ENCODE results near the gene TUBB.
"Not testable (repeated sequence)": the region's sequence is repeated elsewhere in the genome, so short reads cannot be mapped to it uniquely, and the experiment has no call there.

TUBB gene

GRCh38 chr6:30717129-30717844 is 2.9 kb upstream of the TUBB start, which contains the start of gene MDC1:
Gene MDC1 (minus strand): TSS chr6:30717281. CDS start chr6:30715175, 2,106 bp downstream.
- DNase-seq (ENCODE audit: extremely low spot score, insufficient read length, low read depth) (peak; percentile 83), FAIRE-seq (peak; percentile 98)

GRCh38 chr6:30717845-30718720 is 2.1 kb upstream of the TUBB start:
- DNase-seq (ENCODE audit: extremely low spot score, insufficient read length, low read depth); FAIRE-seq: not testable (repeated sequence)

- FAIRE-seq (no peak), DNase-seq (ENCODE audit: extremely low spot score, insufficient read length, low read depth) (no peak)
These were observed 796 bp upstream of the TUBB start for GRCh38 chr6:30719356-30719755.

- DNase-seq (ENCODE audit: extremely low spot score, insufficient read length, low read depth), result no peak
- no peak for FAIRE-seq
These were observed 616 bp downstream of the TUBB start for GRCh38 chr6:30720738-30721197.

DNA sequence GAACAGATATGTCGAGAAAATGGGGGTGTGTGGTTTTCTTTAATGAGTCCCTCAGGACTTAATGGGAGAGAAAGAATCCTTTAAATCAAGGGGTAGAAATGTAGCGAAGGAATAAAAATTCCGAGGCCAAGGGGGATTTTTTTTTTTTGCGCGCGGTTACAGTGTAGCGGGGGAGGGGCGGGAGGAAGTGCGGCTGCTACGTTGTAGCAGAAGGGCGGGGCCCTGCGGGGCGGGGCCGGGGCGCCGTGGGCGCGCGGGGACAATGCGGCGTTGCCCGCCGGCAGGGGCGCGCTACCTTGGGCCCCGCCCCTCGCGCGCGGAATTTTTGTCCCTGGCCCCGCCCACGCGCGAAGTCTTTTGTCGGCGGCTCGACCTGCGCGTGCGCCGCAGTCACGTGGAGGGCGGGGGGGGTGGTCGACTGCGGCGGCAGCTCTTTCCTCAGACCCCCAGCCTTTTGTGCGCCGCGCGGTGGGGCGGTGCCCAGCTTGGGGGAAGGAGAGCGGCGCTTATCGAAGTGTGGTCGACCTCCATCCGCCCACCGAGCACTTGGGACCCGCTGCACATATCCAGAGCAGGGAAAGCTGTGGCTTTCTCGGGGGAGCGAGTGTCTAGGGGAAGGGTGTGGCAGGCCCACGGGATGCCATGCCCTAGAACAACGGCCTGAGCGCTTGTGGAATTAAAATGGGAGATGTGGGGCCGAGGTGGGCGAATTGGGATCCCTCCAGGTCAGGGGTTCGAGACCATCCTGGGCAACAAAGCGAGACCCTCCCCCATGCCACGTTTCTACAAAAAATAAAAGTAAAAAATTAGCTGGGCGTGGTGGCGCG is 1.3 kb downstream of the TUBB start:
- FAIRE-seq (peak; percentile 71), DNase-seq (ENCODE audit: extremely low spot score, insufficient read length, low read depth) (peak; percentile 67)

- DNase-seq (ENCODE audit: extremely low spot score, insufficient read length, low read depth); FAIRE-seq: not testable (repeated sequence)
These were observed 1.8 kb downstream of the TUBB start for GRCh38 chr6:30722025-30722279.

DNA sequence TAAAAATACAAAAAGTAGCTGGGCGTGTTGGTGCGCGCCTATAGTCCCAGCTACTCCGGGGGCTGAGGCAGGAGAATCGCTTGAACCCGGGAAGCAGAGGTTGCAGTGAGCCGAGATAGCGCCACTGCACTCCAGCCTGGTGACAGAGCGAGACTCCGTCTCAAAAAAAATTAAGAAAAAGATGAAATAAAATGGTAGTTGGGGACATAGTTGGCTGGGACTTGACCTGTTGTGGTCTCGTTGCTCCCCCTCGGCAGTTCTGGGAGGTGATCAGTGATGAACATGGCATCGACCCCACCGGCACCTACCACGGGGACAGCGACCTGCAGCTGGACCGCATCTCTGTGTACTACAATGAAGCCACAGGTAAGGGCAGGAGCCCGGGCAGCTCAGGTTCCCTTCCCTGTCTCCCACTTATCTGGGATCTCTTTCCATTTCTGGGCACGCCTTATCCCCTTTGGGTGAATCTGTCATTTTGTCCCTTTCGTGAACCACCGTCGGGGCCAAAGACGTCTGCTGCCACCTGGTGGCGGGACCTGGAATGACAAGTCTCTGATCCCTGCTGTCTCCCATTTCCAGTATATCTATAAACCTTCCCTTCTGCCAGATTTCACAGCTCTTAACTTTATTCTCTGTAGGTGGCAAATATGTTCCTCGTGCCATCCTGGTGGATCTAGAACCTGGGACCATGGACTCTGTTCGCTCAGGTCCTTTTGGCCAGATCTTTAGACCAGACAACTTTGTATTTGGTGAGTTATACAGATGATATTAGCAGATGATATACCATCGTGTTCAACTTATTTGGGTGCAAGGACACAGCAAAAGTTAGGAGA is 2.3 kb downstream of the TUBB start:
- DNase-seq (ENCODE audit: extremely low spot score, insufficient read length, low read depth), result no peak
- FAIRE-seq, result peak; percentile 80

GRCh38 chr6:30723159-30723842 is 3.1 kb downstream of the TUBB start:
- DNase-seq (ENCODE audit: extremely low spot score, insufficient read length, low read depth); FAIRE-seq: not testable (repeated sequence)

- not testable (repeated sequence) for FAIRE-seq; DNase-seq (ENCODE audit: extremely low spot score, insufficient read length, low read depth)
These were observed 3.9 kb downstream of the TUBB start for GRCh38 chr6:30723843-30724741.

GRCh38 chr6:30724906-30725667 is 4.9 kb downstream of the TUBB start:
- no peak for FAIRE-seq
- no peak for DNase-seq (ENCODE audit: extremely low spot score, insufficient read length, low read depth)

DNA sequence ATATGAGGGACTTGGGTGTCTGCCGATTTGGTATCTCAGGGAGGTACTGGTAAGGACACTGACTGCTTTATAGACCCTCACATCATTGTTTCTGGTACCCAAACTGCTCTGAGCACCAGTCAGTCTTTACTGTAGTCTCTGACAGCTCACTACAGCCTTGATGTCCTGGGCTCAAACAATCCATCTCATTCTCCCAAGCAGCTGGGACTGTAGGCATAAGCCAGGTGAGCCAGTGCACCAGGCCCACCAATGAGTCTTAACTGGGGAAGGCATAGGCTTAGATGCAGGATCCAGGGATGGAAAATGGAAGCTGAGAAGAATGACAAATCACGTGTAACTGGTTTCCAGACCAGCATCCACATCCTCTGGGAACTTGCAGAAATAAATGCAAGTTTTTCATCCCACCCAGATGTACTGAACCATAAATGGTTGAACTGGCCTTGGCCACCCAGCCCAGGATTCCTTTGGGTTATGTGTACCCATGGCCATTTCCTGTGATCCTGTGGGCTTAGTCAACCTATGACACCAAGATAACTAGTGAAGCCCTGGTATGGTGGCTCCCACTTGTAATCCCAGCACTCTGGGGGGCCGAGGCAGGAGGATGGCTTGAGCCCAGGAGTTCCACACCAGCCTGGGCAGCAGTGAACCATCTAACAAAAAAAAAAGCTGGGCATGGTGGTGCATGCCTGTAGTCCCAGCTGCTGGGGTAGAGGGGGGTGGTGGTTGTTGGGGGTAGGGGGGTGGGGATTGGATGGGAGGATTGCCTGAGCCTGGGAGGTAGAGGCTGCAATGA is 5.8 kb downstream of the TUBB start:
- DNase-seq (ENCODE audit: extremely low spot score, insufficient read length, low read depth) (no peak), FAIRE-seq (no peak)

- FAIRE-seq, result no peak
- no peak for DNase-seq (ENCODE audit: extremely low spot score, insufficient read length, low read depth)
These were observed 6.6 kb downstream of the TUBB start for GRCh38 chr6:30726506-30727413.

- FAIRE-seq (no peak), DNase-seq (ENCODE audit: extremely low spot score, insufficient read length, low read depth) (no peak)
These were observed 7.9 kb downstream of the TUBB start for GRCh38 chr6:30727920-30728553.

DNA sequence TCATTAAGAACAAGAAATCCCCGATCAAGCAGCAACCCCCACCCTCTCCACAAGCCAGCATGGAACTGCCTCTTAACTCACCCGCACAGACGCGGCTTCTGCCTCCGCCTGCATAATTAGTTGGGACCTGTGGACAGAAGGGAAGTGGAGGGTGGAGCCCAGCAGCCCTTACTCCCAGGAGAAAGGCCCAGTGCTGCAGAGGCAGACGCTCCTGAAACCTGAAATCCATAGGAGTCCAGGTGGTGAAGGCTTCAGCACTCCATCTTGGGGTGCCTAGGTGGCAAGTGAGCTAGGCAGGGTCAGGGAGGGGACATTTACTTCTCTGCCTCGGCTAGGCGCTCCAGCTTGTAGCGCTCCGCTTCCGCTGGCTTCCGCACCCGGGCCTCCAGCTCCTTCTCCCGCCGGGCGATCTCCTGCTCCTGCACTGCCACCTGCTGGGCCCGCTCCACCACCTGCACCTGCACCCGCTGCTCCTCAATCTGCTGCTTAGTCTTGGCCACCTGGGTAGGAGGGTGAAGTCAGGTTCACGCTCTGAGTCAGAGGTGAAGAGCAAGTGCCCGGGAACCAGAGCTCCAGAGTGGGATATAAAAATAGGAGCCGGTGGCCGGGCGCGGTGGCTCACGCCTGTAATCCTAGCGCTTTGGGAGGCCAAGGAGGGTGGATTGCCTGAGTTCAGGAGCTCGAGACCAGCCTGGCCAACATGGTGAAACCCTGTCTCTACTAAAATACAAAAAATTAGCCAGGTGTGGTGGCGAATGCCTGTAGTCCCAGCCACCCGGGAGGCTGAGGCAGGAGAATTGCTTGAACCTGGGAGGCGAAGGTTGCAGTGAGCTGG is 10.7 kb downstream of the TUBB start:
- peak; percentile 84 for FAIRE-seq

More for the DNA sequence above, 10.7 kb downstream of the TUBB start:
- no peak for DNase-seq (ENCODE audit: extremely low spot score, insufficient read length, low read depth)
